Adrenal gland (tissue), 5 donors: ENCODE data around the gene PTPRC.

Experiments used
- POLR2A ChIP-seq, 2 donors: fragments of 450-650 bp; IDR thresholded peaks; one replicate each; pipeline ENCODE4 v1.6.1; 2017; ENCODE audit warnings: antibody characterized with exemption in 2 of 2, mild to moderate bottlenecking in 2 of 2, moderate library complexity in 1 of 2
- TF ChIP-seq, protein P1 (sequence below), 6 experiments: fragments of 450-650 bp in 4 of 6; fragments of 200-600 bp in 2 of 6; sonication (generic) in 1 of 6; IDR thresholded peaks; 1 replicate in 5 of 6; 2 replicates in 1 of 6; pipeline versions ENCODE4 v1.5.1 to v1.8.0; 2016 to 2021; ENCODE audit warnings: antibody characterized with exemption in 6 of 6, mild to moderate bottlenecking in 2 of 6, moderate library complexity in 1 of 6
- donor health status: DM: no; HTN: no; CAD: no.

- TF ChIP-seq, protein P1, sequence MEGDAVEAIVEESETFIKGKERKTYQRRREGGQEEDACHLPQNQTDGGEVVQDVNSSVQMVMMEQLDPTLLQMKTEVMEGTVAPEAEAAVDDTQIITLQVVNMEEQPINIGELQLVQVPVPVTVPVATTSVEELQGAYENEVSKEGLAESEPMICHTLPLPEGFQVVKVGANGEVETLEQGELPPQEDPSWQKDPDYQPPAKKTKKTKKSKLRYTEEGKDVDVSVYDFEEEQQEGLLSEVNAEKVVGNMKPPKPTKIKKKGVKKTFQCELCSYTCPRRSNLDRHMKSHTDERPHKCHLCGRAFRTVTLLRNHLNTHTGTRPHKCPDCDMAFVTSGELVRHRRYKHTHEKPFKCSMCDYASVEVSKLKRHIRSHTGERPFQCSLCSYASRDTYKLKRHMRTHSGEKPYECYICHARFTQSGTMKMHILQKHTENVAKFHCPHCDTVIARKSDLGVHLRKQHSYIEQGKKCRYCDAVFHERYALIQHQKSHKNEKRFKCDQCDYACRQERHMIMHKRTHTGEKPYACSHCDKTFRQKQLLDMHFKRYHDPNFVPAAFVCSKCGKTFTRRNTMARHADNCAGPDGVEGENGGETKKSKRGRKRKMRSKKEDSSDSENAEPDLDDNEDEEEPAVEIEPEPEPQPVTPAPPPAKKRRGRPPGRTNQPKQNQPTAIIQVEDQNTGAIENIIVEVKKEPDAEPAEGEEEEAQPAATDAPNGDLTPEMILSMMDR (IDR thresholded peaks at IDR 0.05), result no peak
- TF ChIP-seq POLR2A (IDR thresholded peaks at IDR 0.05), result no peak
These were observed 61.6 kb downstream of the PTPRC start for GRCh38 chr1:198700396-198700795.
